ENCODE measurements around the gene HBD.

- TF ChIP-seq CTCF (IDR thresholded peaks at IDR 0.05) (no peak), POLR2AphosphoS5 (IDR thresholded peaks at IDR 0.05) (no peak), POLR2A (IDR thresholded peaks at IDR 0.05) (no peak)
Measured at GRCh38 chr11:5240458-5240857, 6.2 kb upstream of the HBD start.
